NCI-H1092 treated with DMSO at 0.1 percent for 48 hours (cell line): ENCODE data around the gene CFC1.
"Not testable (repeated sequence)": the region's sequence is repeated elsewhere in the genome, so short reads cannot be mapped to it uniquely, and the experiment has no call there.

Source experiments
- DNase-seq: peaks from one replicate; lab custom pipeline; 2025; lab: John Stamatoyannopoulos, UW

Gene CFC1

DNA sequence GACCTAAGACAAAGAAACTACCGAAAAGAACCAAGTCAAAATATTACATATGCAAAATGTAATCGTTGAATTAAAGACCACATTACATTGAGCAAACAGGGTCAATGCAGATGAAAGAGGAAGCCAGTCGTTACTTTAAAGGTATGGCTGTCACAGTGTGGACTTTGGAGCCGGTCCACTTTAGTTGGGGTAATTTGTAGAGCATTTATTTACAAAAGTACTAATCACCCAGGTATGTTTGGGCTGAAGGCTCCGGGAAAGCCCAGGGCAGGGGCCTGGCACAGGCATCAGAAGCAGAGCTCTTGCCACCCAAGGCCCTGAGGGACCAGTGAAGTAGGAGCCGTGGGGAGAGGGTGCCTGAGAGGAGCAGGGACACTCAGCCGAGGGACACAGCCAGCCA, 15.8 kb downstream of the CFC1 start:
- DNase-seq = not testable (repeated sequence)

DNA sequence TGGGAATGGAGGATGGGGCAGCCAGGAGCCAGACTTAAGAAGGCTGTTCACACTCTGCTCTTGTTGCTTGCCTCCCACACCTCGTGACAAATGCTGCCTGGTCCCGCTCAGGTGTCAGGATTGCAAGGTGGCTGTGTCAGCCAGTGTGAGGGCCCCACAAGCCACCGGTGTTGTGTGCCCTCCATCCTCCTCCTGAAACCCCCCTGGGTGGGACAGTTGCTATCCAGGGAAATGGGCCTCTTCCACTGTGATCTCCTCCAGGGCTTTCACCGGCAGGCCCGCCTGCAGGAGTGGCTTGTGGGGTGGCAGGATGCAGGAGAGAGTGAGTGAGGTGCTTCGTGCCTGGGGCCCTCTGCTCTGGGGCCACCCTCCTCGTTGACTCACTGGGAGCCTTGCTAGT, 16.4 kb downstream of the CFC1 start:
- not testable (repeated sequence) for DNase-seq

DNA sequence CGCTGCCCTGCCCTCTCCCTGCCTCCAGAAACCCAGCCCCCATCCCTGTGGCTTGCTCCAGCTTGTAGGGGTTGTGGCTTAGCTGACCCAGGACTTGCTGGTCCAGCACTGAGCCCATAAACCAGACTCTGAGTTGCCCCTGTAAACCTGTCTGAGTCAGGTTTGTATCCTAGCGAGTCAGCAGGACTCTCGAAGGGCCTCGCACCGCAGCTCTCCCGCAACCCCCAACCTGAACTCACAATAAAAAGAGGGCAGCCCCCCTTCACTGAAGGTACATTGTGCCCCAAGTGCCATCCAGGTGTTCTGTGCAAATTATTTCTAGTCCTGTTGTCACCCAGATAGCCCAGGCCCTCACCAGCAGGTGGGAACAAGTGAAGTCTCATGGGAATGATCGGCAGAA, 17.9 kb downstream of the CFC1 start:
- not testable (repeated sequence) for DNase-seq

DNA sequence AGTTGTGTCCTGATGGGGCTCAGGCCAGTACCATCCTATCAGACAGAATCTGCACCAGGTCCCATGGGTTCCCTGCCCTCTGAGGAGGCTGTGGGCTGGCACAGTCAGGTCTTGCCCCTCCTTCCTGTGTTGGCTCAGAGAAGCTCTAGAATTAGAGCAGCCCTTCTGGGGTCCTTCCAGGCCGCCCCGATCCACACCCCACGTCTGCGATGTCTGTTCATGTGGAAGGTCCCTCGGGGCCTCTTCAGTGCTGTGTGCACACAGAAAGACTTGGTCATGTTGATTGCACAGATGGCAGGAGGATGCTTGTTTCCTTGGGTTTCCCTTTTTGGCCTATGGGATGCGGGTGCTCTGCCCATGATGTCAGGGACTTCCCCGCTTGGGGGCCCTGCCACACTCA, 20.3 kb downstream of the CFC1 start:
- not testable (repeated sequence) for DNase-seq

DNA sequence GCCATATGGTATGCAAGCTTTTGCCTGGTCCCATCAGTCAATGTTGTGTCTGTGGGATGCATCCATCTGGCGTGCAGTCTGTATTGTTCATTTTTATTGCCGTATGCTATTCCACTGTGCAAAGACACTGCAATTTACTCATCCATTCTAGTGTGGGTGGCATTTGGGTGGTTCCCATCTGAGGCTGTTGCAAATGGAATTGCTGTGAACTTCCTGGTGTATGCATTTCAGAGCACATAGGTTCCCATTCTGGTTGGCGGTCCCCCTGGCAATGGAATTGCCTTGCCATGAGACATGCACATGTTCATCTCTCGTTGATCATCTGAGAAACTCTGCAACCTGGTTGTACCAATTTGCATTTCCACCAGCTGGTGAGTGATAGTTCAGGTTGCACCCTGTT, 21.8 kb downstream of the CFC1 start:
- not testable (repeated sequence) for DNase-seq

DNA sequence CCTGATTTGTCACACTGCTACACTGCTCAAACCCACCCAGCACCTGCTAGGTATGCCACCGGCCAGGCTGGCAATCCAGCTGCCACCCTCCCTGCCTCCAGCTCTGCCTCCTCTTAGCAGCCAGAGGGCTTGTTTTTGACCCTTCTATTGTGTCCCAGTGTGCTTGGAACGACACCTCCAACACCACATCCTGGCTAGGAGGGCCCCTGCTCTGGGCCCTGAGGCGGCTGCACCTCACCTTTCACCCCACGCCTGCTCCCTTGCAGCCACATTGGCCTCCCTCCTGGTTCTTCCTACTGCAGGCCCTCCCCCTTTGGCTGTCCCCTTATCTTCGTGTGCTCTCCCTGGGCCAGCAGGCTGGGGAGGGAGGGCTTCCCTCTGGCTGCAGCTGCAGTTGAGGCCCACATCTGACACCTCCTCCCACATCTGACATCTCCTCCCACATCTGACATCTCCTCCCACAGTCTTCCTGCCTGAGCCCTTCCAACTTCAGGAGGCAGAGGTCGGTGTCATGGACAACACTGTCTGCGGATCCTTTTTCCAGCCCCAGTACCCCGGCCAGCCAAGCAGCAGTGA, 23.1 kb downstream of the CFC1 start:
- DNase-seq = not testable (repeated sequence)

DNA sequence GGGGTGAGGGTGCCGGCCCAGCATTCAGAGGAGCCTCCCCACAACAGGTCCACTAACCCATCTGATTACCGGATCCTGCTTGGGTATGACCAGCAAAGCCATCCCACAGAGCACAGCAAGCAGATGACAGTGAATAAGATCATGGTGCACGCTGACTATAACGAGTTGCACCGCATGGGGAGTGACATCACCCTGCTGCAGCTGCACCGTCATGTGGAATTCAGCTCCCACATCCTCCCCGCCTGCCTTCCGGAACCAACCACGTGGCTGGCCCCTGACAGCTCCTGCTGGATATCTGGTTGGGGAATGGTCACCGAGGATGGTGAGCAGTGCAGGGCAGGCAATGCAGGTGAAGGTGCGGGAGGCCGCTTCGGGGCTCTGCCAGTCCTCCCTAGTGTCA, 25.1 kb downstream of the CFC1 start:
- DNase-seq = not testable (repeated sequence)

DNA sequence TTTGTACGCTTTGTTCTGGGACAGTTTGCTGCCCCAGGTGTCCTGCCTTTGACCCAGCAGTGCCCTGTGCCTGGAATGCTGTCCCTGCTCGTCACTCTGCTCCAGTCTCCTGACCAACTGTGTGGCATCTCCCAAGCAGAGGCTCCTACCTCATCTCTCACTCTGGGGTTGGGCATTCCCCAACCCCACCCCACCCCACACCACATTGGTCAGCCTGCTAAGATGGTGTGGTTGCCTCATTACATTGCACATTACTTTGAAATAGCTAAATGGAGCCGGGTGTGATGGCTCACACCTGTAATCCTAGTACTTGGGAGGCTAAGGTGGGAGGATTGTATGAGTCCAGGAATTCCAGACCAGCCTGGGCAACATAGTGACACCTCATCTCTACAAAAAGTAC, 27.4 kb downstream of the CFC1 start:
- not testable (repeated sequence) for DNase-seq

DNA sequence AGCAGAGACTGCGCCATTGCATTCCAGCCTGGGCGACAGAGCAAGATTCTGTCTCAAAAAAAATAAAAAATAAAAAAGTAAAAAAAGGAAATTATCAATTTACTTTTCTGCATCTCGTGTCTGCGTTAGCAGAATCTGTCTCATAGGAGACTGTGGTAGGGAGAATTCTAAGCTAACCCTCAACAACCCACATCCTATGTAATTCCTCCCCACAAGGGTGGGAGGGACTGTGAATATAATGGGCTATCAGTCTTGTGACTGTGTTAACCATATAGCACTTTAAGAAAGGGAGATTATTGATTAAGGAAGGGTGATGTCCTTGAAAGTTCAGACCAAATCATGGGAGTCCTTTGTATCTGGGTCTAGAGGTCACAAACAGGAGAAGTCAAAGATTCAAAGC, 33.2 kb downstream of the CFC1 start:
- not testable (repeated sequence) for DNase-seq

DNA sequence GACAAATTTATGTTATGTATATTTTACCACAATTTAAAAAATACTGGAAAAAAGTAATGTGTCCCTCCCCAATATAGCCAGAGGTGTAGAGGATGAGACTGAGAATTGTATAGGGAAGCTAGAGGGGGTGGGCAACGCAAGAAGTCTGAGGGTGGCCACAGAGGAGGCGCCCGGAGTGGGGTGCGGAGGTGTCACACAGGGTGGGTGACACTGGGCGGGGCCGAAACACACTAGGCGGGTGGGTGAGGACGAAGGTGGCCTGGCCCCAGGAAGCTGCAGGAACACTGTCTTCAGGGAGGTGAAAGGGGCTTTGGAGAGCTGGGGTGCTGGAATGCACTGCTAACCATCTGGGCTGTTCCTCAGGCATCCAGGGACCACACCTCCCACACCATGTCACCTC, 42.9 kb downstream of the CFC1 start:
- DNase-seq = not testable (repeated sequence)

DNA sequence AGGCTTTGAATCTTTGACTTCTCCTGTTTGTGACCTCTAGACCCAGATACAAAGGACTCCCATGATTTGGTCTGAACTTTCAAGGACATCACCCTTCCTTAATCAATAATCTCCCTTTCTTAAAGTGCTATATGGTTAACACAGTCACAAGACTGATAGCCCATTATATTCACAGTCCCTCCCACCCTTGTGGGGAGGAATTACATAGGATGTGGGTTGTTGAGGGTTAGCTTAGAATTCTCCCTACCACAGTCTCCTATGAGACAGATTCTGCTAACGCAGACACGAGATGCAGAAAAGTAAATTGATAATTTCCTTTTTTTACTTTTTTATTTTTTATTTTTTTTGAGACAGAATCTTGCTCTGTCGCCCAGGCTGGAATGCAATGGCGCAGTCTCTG, 45.2 kb downstream of the CFC1 start:
- not testable (repeated sequence) for DNase-seq

DNA sequence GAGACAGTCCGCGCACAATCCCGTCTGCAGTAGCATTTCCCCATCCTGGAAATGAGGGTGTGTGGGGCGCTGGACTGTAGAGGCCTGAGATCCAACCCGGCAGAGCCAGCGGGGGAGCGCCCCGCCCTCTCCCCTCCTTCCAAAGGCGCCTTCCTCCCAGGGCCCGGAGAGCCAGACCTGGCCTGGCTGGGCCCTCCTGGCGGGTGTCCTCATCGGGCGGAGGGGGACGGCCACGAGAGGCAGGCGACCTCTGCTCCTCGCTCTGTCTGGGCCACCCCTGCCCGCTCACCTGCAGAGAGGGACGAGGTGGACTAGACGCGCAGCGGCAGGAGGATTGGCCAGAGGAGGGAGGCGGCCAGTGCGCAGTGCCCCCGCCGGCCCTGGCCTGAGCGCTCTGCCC, 49.9 kb downstream of the CFC1 start:
- not testable (repeated sequence) for DNase-seq

DNA sequence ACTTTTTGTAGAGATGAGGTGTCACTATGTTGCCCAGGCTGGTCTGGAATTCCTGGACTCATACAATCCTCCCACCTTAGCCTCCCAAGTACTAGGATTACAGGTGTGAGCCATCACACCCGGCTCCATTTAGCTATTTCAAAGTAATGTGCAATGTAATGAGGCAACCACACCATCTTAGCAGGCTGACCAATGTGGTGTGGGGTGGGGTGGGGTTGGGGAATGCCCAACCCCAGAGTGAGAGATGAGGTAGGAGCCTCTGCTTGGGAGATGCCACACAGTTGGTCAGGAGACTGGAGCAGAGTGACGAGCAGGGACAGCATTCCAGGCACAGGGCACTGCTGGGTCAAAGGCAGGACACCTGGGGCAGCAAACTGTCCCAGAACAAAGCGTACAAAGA, 51.0 kb downstream of the CFC1 start:
- not testable (repeated sequence) for DNase-seq

DNA sequence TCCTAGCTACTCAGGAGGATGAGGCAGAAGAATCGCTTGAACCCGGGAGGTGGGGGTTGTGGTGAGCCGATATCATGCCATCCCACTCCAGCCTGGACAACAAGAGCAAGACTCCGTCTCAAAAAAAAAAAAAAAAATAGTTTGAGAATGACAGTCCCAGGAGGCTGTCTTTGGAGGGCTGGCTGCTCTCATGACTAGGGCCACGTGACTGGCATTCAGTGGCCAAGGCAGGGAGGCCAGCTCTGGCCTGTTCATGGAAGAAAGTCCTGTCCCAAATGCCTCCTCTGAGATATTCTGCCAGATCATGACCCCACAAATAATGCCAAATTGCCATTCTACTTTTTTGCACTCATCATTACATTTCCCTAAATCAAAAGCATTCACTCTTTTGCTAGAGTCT, 54.4 kb downstream of the CFC1 start:
- DNase-seq = not testable (repeated sequence)

DNA sequence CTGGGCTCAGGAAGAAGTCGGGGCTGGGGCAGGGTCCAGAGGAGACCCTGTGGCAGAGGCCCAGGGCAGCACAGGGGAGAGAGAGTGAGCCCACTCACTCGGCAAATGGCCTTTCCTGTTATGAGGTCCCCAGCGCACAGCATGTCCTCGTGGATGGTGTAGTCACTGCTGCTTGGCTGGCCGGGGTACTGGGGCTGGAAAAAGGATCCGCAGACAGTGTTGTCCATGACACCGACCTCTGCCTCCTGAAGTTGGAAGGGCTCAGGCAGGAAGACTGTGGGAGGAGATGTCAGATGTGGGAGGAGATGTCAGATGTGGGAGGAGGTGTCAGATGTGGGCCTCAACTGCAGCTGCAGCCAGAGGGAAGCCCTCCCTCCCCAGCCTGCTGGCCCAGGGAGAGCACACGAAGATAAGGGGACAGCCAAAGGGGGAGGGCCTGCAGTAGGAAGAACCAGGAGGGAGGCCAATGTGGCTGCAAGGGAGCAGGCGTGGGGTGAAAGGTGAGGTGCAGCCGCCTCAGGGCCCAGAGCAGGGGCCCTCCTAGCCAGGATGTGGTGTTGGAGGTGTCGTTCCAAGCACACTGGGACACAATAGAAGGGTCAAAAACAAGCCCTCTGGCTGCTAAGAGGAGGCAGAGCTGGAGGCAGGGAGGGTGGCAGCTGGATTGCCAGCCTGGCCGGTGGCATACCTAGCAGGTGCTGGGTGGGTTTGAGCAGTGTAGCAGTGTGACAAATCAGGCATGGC, 55.4 kb downstream of the CFC1 start:
- DNase-seq = not testable (repeated sequence)

DNA sequence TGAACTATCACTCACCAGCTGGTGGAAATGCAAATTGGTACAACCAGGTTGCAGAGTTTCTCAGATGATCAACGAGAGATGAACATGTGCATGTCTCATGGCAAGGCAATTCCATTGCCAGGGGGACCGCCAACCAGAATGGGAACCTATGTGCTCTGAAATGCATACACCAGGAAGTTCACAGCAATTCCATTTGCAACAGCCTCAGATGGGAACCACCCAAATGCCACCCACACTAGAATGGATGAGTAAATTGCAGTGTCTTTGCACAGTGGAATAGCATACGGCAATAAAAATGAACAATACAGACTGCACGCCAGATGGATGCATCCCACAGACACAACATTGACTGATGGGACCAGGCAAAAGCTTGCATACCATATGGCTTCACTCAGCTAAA, 56.6 kb downstream of the CFC1 start:
- not testable (repeated sequence) for DNase-seq
